Stimulated activated CD4-positive, alpha-beta T cell treated with anti-CD3 and anti-CD28 coated beads, TNF-alpha, amount 100 ng/mL, for 4 hours (primary cell): Measurements from ENCODE around the gene EYA3.

Experiments
- DNase-seq, 3 experiments: peaks; one replicate each; pipeline ENCODE4 v3.0.0-alpha.2; 2020; ENCODE audit warnings: low read depth in 3 of 3

The EYA3 gene

GRCh38 chr1:28071813-28072212 lies 16.6 kb downstream of the EYA3 start:
- DNase-seq = no peak

GRCh38 chr1:28070725-28071593 lies 17.5 kb downstream of the EYA3 start:
- DNase-seq = no peak

GRCh38 chr1:28067523-28068090 lies 20.8 kb downstream of the EYA3 start:
- DNase-seq = no peak

- no peak for DNase-seq
Observed at GRCh38 chr1:28066393-28067154, 21.8 kb downstream of the EYA3 start.

GRCh38 chr1:28064064-28064463 lies 24.3 kb downstream of the EYA3 start:
- DNase-seq = no peak

- peak in 1 of 3 experiments; percentile 19 for DNase-seq
Observed at GRCh38 chr1:28062806-28063205, 25.6 kb downstream of the EYA3 start.

- no peak for DNase-seq
Observed at GRCh38 chr1:28058971-28059878, 29.2 kb downstream of the EYA3 start.

- DNase-seq = no peak
Observed at GRCh38 chr1:28058168-28058567, 30.2 kb downstream of the EYA3 start.

- peak in 2 of 3 experiments; percentile 31 to 46 for DNase-seq
Observed at GRCh38 chr1:28056129-28056925, 32.1 kb downstream of the EYA3 start.

- DNase-seq = no peak
Observed at GRCh38 chr1:28050776-28051175, 37.6 kb downstream of the EYA3 start.

GRCh38 chr1:28046716-28047115 lies 41.7 kb downstream of the EYA3 start:
- DNase-seq = no peak

GRCh38 chr1:28045777-28046176 lies 42.6 kb downstream of the EYA3 start:
- no peak for DNase-seq

GRCh38 chr1:28044399-28044798 lies 44.0 kb downstream of the EYA3 start:
- no peak for DNase-seq

GRCh38 chr1:28039341-28039740 lies 49.1 kb downstream of the EYA3 start:
- DNase-seq = no peak

GRCh38 chr1:28037946-28038345 lies 50.5 kb downstream of the EYA3 start:
- no peak for DNase-seq

GRCh38 chr1:28037206-28037605 lies 51.2 kb downstream of the EYA3 start:
- DNase-seq = no peak

GRCh38 chr1:28036431-28036830 lies 52.0 kb downstream of the EYA3 start:
- no peak for DNase-seq

GRCh38 chr1:28035420-28035819 lies 53.0 kb downstream of the EYA3 start:
- DNase-seq = no peak

GRCh38 chr1:28032281-28032680 lies 56.1 kb downstream of the EYA3 start:
- DNase-seq = no peak

GRCh38 chr1:28031173-28031572 lies 57.2 kb downstream of the EYA3 start:
- DNase-seq = no peak
